KG1 (cell line): ENCODE results near the gene PCDH1.

Experiments used
- DNase-seq: peaks from one replicate; lab custom pipeline; 2025; lab: John Stamatoyannopoulos, UW

PCDH1 gene

GRCh38 chr5:141808857-141809256, 69.4 kb downstream of the PCDH1 start:
- DNase-seq, result no peak

DNA sequence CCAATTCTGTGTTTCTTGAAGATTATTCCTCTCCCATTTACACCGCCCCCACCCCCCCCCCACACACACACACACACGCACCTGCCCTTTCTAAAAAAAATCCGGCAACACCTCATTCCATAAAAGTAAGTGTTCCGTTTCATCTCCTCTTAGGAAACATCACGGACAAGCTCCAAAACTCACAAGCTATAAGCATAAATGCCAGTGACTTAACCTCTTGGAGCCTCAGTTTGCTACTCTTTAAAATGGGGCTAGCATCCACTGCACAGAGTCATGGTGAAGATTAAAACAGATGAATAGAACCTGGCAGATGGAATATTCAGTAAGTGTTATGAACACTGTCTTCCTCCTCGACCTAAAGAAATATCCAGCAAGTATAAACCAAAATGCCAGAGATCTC, 70.5 kb downstream of the PCDH1 start:
- DNase-seq, result no peak

GRCh38 chr5:141807329-141807728, 70.9 kb downstream of the PCDH1 start:
- DNase-seq, result no peak

- DNase-seq, result no peak
These were observed 71.6 kb downstream of the PCDH1 start for GRCh38 chr5:141806626-141807025.

- no peak for DNase-seq
These were observed 72.2 kb downstream of the PCDH1 start for GRCh38 chr5:141805874-141806595.

DNA sequence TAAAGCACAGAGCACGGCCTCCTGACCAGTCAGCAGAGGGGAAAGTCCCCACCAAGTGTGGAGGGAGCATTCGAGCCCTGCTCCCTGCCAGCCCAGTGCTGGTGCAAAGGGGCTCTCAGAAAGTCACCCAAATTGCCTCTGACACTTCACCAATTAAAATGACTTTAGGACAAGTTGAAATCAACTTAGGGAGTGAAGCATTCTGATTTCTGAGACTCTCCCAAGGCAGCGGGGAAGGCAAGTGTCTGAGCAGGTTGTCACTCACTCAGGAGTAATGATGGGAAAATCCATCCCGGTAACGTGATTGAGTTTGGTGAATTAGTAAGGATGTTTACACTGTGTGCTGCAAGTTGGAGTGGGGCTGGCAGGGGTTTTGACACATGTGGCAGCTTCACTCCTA, 73.7 kb downstream of the PCDH1 start:
- no peak for DNase-seq
